Thymus (tissue), 11 donors: ENCODE data around the gene SNX25. TPM values are rescaled to one million over a fixed set of nuclear protein-coding genes. Genes with fewer than 3 reads are reported as not detected.
"Not testable (repeated sequence)": the region's sequence is repeated elsewhere in the genome, so short reads cannot be mapped to it uniquely, and the experiment has no call there.

Source experiments
- DNase-seq, 9 donors: peaks; one replicate each; pipeline ENCODE4 v3.0.0-alpha.2; 2013; ENCODE audit warnings: low spot score in 9 of 9, low read depth in 6 of 9, missing footprints in 1 of 9
- H3K27ac ChIP-seq, 2 donors: one replicate each; pipeline ENCODE4 v1.5.1; 2013; ENCODE audit warnings: control low read depth in 1 of 2, low read depth in 1 of 2, low read length in 1 of 2, mild to moderate bottlenecking in 1 of 2, moderate library complexity in 1 of 2
- H3K27me3 ChIP-seq, 2 donors: one replicate each; pipeline ENCODE4 v1.5.1; 2013; ENCODE audit warnings: low read length in 1 of 2; ENCODE audit not compliant: control insufficient read depth in 2 of 2, insufficient read depth in 1 of 2
- H3K36me3 ChIP-seq, 2 donors: one replicate each; pipeline ENCODE4 v1.5.1; 2013; ENCODE audit warnings: low read length in 1 of 2, mild to moderate bottlenecking in 1 of 2, moderate library complexity in 1 of 2; ENCODE audit not compliant: control insufficient read depth in 2 of 2, insufficient read depth in 2 of 2
- H3K4me1 ChIP-seq, 2 donors: one replicate each; pipeline ENCODE4 v1.5.1; 2013; ENCODE audit warnings: low read length in 2 of 2; ENCODE audit not compliant: control insufficient read depth in 2 of 2, insufficient read depth in 2 of 2
- H3K4me3 ChIP-seq, 2 donors: one replicate each; pipeline ENCODE4 v1.5.1; 2013; ENCODE audit warnings: low read length in 2 of 2, control low read depth in 1 of 2, mild to moderate bottlenecking in 1 of 2
- H3K9me3 ChIP-seq, 2 donors: one replicate each; pipeline ENCODE4 v1.5.1; 2013; ENCODE audit warnings: low read length in 1 of 2, mild to moderate bottlenecking in 1 of 2; ENCODE audit not compliant: control insufficient read depth in 2 of 2, insufficient read depth in 1 of 2
- WGBS: extraction: QIAGEN DNeasy Blood & Tissue Kit; methylation state at CpG from one replicate; pipeline ENCODE4 v1.1.7; 2013; 5-methylcytosine and 5-hydroxymethylcytosine counted together
- polyA plus RNA-seq: library from polyadenylated mRNA; stranded (reverse); fragments of 200-250 nt; gene quantifications from one replicate; pipeline ENCODE4 v1.2.3, GENCODE V29; 2013
- total RNA-seq: library from RNA; stranded (reverse); fragments of 120-200 nt; gene quantifications from one replicate; pipeline ENCODE4 v1.2.4, GENCODE V29; 2013
- donor health status: healthy.

SNX25 gene
- total and polyA plus RNA-seq, 2 donors: 7.9 to 8.5 TPM

DNA sequence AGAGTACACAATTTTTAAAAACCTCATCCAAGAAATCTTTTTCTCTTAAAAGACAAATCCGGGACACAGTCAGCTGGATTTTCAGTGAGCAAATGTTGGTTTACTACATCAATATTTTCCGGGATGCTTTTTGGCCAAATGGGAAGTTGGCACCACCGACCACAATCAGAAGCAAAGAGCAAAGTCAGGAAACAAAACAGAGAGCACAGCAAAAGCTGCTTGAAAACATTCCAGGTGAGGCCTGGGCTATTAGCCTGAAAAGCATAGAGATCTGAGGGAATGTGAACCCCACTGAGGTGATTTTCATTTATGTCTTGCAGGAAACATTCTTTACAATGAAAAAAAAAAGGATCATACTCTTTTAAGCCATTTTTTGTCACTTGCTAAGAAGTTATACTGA lies 152.5 kb downstream of the SNX25 start:
- Histone ChIP-seq H3K9me3 (no peaks in the 10 kb centered on the region), H3K4me1 (no peaks in the 10 kb centered on the region), H3K36me3 (no peaks in the 10 kb centered on the region), H3K4me3 (no peak overlapping the region), H3K27me3 (no peaks in the 10 kb centered on the region), H3K27ac (no peak overlapping the region)
- WGBS: 94% methylated on average over 3 of the region's 3 CpGs
- no peak for DNase-seq

DNA sequence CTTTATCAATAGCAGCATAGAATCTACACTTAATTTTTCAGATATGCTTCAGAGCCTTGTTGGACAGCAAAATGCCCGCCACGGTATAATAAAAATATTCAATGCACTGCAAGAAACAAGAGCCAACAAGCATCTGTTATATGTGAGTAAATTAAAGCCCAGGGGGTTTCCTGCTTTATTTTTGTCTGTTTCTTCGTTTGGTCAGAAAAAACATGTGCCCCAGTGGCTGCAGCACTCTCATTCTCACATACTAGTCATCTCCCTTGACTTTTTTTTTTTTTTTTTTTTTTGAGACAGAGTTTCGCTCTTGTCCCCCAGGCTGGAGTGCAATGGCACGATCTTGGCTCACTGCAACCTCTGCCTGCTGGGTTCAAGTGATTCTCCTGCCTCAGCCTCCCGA lies 153.2 kb downstream of the SNX25 start:
- not testable (repeated sequence) for H3K27me3 ChIP-seq, H3K4me1 ChIP-seq, DNase-seq, H3K9me3 ChIP-seq, H3K4me3 ChIP-seq, H3K36me3 ChIP-seq, H3K27ac ChIP-seq
- 95% methylated on average over 6 of the region's 6 CpGs for WGBS

DNA sequence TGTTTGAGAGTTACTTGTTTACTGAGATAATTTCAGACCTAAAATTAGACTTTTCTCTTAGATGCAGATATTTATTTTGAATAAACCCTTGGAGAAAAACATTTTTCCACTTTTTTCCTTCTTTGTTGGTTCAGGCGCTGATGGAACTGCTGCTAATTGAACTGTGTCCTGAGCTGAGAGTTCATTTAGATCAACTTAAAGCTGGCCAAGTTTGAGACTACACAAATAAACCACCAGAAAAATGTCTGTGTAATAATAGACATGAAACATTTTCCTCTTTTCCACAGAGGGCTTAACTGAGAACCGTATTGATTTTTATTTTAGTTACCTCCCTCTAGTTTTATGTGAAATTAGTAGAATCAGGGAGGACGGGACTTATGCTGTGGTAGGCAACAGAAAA lies 153.9 kb downstream of the SNX25 start:
- no peak overlapping the region for H3K27ac ChIP-seq
- H3K36me3 ChIP-seq: no peaks in the 10 kb centered on the region

GRCh38 chr4:185364886-185365285 lies 155.5 kb downstream of the SNX25 start:
- DNase-seq: no peak
- no peak overlapping the region for H3K4me3 ChIP-seq
- H3K9me3 ChIP-seq: no peaks in the 10 kb centered on the region
- no peak overlapping the region for H3K27ac ChIP-seq
- no peaks in the 10 kb centered on the region for H3K27me3 ChIP-seq
- H3K36me3 ChIP-seq: no peaks in the 10 kb centered on the region
- no peaks in the 10 kb centered on the region for H3K4me1 ChIP-seq
- 98% methylated on average over 5 of the region's 5 CpGs for WGBS

More for the DNA sequence above, 153.9 kb downstream of the SNX25 start:
- no peaks in the 10 kb centered on the region for H3K9me3 ChIP-seq
- H3K4me3 ChIP-seq: no peak overlapping the region
- 93% methylated on average over 3 of the region's 3 CpGs for WGBS
- H3K4me1 ChIP-seq: no peaks in the 10 kb centered on the region
- DNase-seq: no peak
- H3K27me3 ChIP-seq: no peaks in the 10 kb centered on the region

DNA sequence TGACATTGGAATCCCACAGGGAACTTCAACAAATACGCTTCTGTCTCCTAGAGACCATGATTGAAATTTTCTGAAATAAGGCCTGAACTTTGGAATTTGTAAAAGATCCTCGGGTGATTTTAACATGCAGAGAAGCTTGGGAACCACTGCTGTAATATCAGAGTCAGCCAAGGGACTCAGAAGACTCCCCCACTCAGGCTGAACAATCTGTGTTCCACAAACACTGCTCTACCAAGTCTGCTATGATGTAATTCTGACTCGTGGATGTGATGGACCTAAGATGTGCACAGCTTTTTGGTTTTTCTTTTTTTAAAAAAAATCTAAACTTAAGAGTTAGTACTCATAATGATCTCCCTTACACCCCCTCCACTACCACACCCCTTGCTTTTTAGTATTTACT lies 160.3 kb downstream of the SNX25 start:
- no peak overlapping the region for H3K4me3 ChIP-seq
- no peaks in the 10 kb centered on the region for H3K9me3 ChIP-seq
- no peaks in the 10 kb centered on the region for H3K4me1 ChIP-seq
- H3K27ac ChIP-seq: no peak overlapping the region
- no peaks in the 10 kb centered on the region for H3K36me3 ChIP-seq
- no peaks in the 10 kb centered on the region for H3K27me3 ChIP-seq
- DNase-seq: no peak
- WGBS: 96% methylated on average over 3 of the region's 3 CpGs

GRCh38 chr4:185370268-185370949 lies 161.0 kb downstream of the SNX25 start:
- H3K9me3 ChIP-seq: no peaks in the 10 kb centered on the region
- no peaks in the 10 kb centered on the region for H3K27me3 ChIP-seq
- DNase-seq: no peak
- H3K4me1 ChIP-seq: no peaks in the 10 kb centered on the region
- no peaks in the 10 kb centered on the region for H3K36me3 ChIP-seq
- 98% methylated on average over 11 of the region's 11 CpGs for WGBS
- no peak overlapping the region for H3K4me3 ChIP-seq
- no peak overlapping the region for H3K27ac ChIP-seq

DNA sequence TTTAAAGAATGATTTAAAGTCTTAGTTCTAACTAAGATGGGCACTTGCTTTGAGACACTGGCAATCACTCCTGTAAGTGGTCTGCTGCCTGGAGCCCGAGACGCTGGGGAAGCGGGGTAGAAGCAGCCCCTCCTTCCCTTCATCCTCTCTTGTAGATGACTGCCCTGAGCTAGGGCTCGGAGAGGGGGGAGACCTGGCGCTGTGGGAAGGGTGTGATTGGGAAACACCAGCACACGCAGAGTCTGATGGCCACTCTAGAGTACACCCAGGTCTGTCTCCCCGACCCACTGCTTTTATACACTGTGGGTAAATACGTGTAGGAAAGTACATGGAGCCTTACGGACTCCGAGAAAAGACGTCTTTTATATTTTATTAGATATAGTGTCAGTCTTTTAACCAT lies 162.3 kb downstream of the SNX25 start:
- Histone ChIP-seq H3K27me3 (no peaks in the 10 kb centered on the region), H3K36me3 (no peaks in the 10 kb centered on the region), H3K9me3 (no peaks in the 10 kb centered on the region), H3K27ac (no peak overlapping the region), H3K4me1 (no peaks in the 10 kb centered on the region), H3K4me3 (no peak overlapping the region)
- 97% methylated on average over 11 of the region's 11 CpGs for WGBS
- no peak for DNase-seq

DNA sequence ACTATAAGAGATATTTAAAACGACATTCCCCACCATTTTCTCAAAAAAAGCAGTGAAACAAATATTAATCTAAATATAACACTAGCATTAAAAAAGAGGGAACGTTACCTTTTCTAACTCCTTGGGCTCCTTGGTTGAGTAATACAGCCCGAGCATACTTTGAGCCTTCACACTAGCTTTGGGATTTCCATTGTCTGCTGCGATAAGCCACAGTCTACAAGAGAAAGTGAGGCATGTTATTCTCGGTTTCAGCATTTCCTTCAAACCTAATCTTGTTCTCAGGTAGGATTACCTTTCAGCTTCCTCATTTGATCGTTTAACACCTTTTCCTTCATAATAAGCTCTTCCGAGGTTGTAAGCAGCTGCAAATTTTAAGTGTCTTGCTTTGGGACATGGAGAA lies 164.6 kb downstream of the SNX25 start:
- Histone ChIP-seq H3K36me3 (no peaks in the 10 kb centered on the region), H3K9me3 (no peaks in the 10 kb centered on the region), H3K27me3 (no peaks in the 10 kb centered on the region), H3K27ac (no peak overlapping the region), H3K4me1 (no peaks in the 10 kb centered on the region), H3K4me3 (no peak overlapping the region)
- no peak for DNase-seq
- WGBS: 72% methylated on average over 7 of the region's 7 CpGs

DNA sequence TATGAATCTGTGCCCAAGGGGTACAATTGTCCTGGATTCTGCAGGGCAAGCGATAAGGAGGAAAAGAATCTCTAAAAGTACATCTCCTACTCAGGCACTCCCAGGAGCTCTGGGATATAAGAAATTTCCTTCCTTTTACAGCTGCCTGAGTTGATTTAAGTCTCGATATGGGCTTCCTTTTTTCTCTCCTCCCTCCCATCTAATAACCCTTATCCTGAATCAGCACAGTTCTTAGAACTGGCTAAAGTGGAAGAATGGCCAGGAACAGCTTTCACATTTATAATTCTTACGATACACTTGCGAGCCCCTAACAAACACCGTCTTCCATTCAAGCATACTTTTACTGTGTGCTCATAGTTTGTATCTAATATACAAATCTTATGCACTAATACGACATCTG lies 165.2 kb downstream of the SNX25 start:
- DNase-seq: no peak

More for the DNA sequence above, 165.2 kb downstream of the SNX25 start:
- Histone ChIP-seq H3K27ac (no peak overlapping the region), H3K9me3 (no peaks in the 10 kb centered on the region), H3K4me3 (no peak overlapping the region), H3K27me3 (no peaks in the 10 kb centered on the region), H3K36me3 (no peaks in the 10 kb centered on the region), H3K4me1 (no peaks in the 10 kb centered on the region)
- WGBS: 43% methylated on average over 6 of the region's 6 CpGs
